Endothelial cell of umbilical vein (primary cell): ENCODE data around the gene XYLB. TPM values are rescaled to one million over a fixed set of nuclear protein-coding genes. Genes with fewer than 3 reads are reported as not detected.

ENCODE experiments used
- BruUV-seq: library from RNA; stranded (reverse); fragments of 400-500 nt; replicated peaks from 2 replicates; lab custom pipeline; 2021; lab: Mats Ljungman, UMichigan
- CTCF ChIA-PET: fragments of 300-600, 350-600 bp; sonication (Branson Sonifier 250); formaldehyde crosslinking; loops from one replicate; lab custom pipeline; 2021; ENCODE audit warnings: antibody characterized with exemption, inconsistent platforms; lab: Charles Lee
- POLR2A ChIA-PET: fragments of 300-600, 350-600 bp; sonication (Branson Sonifier 250); formaldehyde crosslinking; loops from one replicate; lab custom pipeline; 2021; ENCODE audit warnings: antibody characterized with exemption, inconsistent platforms; lab: Charles Lee
- DNase-seq: peaks from one replicate; pipeline ENCODE4 v3.0.0-alpha.2; 2011; ENCODE audit warnings: low read depth, low spot score
- FAIRE-seq: peaks from 2 replicates; lab custom pipeline; 2011; peaks lifted over from hg19 to GRCh38; lab: Jason Lieb, UNC
- H2AFZ ChIP-seq: 2 replicates; pipeline ENCODE4 v1.6.0; 2012; ENCODE audit warnings: low read depth, low read length, control low read depth, inconsistent platforms
- H3K27ac ChIP-seq: 2 replicates; pipeline ENCODE4 v1.5.1; 2011; ENCODE audit warnings: low read depth, mild to moderate bottlenecking, control low read depth, low read length, moderate library complexity; ENCODE audit not compliant: insufficient read depth
- H3K27me3 ChIP-seq, 2 experiments: 2 replicates each; pipeline versions ENCODE4 v1.6.0 to v1.6.1; 2011; ENCODE audit warnings: low read length in 2 of 2, mixed read lengths in 1 of 2; ENCODE audit not compliant: control insufficient read depth in 2 of 2, insufficient read depth in 2 of 2
- H3K36me3 ChIP-seq, 2 experiments: 2 replicates in 1 of 2; 3 replicates in 1 of 2; pipeline ENCODE4 v1.5.1; 2011; ENCODE audit warnings: low read length in 2 of 2, mild to moderate bottlenecking in 1 of 2, moderate library complexity in 1 of 2; ENCODE audit not compliant: control insufficient read depth in 2 of 2, insufficient read depth in 2 of 2; ENCODE audit errors: extremely low read depth in 1 of 2
- H3K4me1 ChIP-seq: 3 replicates; pipeline ENCODE4 v1.5.1; 2011; ENCODE audit warnings: mild to moderate bottlenecking, low read length; ENCODE audit not compliant: control insufficient read depth, insufficient read depth; ENCODE audit errors: extremely low read depth
- H3K4me2 ChIP-seq: 2 replicates; pipeline ENCODE4 v1.6.1; 2011; ENCODE audit warnings: low read length, control low read depth, mixed read lengths; ENCODE audit not compliant: insufficient read depth
- H3K4me3 ChIP-seq, 3 experiments: fragments of 200-600 bp in 1 of 3; sonication (generic), shearing (Covaris generic) in 1 of 3; replicated peaks in 1 of 3; 2 replicates each; pipeline ENCODE4 v1.5.1; 2011 to 2016; ENCODE audit warnings: control low read depth in 3 of 3, low read length in 3 of 3, mild to moderate bottlenecking in 2 of 3, inconsistent platforms in 1 of 3, low read depth in 1 of 3, moderate library complexity in 1 of 3; ENCODE audit not compliant: insufficient read depth in 1 of 3
- H3K79me2 ChIP-seq: 2 replicates; pipeline ENCODE4 v1.6.0; 2012; ENCODE audit warnings: low read length, inconsistent platforms; ENCODE audit not compliant: control insufficient read depth, insufficient read depth
- H3K9ac ChIP-seq: replicated peaks from 2 replicates; pipeline ENCODE3; 2011; ENCODE audit warnings: low read length, control low read depth; ENCODE audit not compliant: insufficient read depth; ENCODE audit errors: extremely low read depth
- H3K9me1 ChIP-seq: replicated peaks from 3 replicates; pipeline ENCODE4 v1.6.0; 2011; ENCODE audit warnings: mild to moderate bottlenecking, low read length; ENCODE audit not compliant: control insufficient read depth, insufficient read depth; ENCODE audit errors: extremely low read depth
- H3K9me3 ChIP-seq: replicated peaks from 2 replicates; pipeline ENCODE4 v1.5.1; 2012; ENCODE audit warnings: low read length, inconsistent platforms; ENCODE audit not compliant: control insufficient read depth, insufficient read depth
- H4K20me1 ChIP-seq: replicated peaks from 2 replicates; pipeline ENCODE3; 2011; ENCODE audit warnings: mild to moderate bottlenecking, low read length; ENCODE audit not compliant: control insufficient read depth, insufficient read depth; ENCODE audit errors: extremely low read depth
- CTCF ChIP-seq, 2 donors: IDR thresholded peaks; 1 replicate in 1 of 2; 2 replicates in 1 of 2; pipeline ENCODE4 v1.5.1; 2011; ENCODE audit warnings: low read length in 2 of 2, mild to moderate bottlenecking in 2 of 2, moderate library complexity in 2 of 2, control low read depth in 1 of 2, inconsistent platforms in 1 of 2, low read depth in 1 of 2; ENCODE audit not compliant: insufficient read depth in 1 of 2; ENCODE audit errors: extremely low read depth in 1 of 2
- EZH2 ChIP-seq: IDR thresholded peaks from 2 replicates; pipeline ENCODE4 v1.6.1; 2012; ENCODE audit warnings: borderline replicate concordance, low read depth, mild to moderate bottlenecking, moderate library complexity, low read length, inconsistent platforms; ENCODE audit not compliant: severe bottlenecking
- FOS ChIP-seq: IDR thresholded peaks from 2 replicates; pipeline ENCODE4 v1.6.1; 2011; ENCODE audit warnings: mild to moderate bottlenecking, low read length, moderate library complexity, borderline replicate concordance; ENCODE audit not compliant: insufficient read depth
- GATA2 ChIP-seq: IDR thresholded peaks from 2 replicates; pipeline ENCODE4 v1.7.0; 2011; ENCODE audit warnings: low read depth, mild to moderate bottlenecking, moderate library complexity, mixed read lengths, low read length; ENCODE audit not compliant: insufficient read length, insufficient read depth
- JUN ChIP-seq: IDR thresholded peaks from 2 replicates; pipeline ENCODE4 v1.6.1; 2011; ENCODE audit warnings: borderline replicate concordance, low read depth; ENCODE audit not compliant: insufficient read length, insufficient read depth
- MAX ChIP-seq: IDR thresholded peaks from 2 replicates; pipeline ENCODE4 v1.6.1; 2011; ENCODE audit not compliant: insufficient read depth, insufficient read length
- MYC ChIP-seq: IDR thresholded peaks from one replicate; pipeline ENCODE4 v1.6.1; 2011; ENCODE audit warnings: mild to moderate bottlenecking, low read depth, low read length
- POLR2A ChIP-seq: IDR thresholded peaks from 2 replicates; pipeline ENCODE4 v1.6.1; 2012; ENCODE audit warnings: low read depth, mild to moderate bottlenecking, control low read depth, low read length
- POLR2AphosphoS5 ChIP-seq: IDR thresholded peaks from 2 replicates; pipeline ENCODE4 v1.6.1; 2012; ENCODE audit warnings: low read depth, mild to moderate bottlenecking, control low read depth, low read length, moderate library complexity; ENCODE audit not compliant: insufficient read depth
- dilution Hi-C: fragments of 300-500 bp; cut with MboI; formaldehyde crosslinking; loops from one replicate; pipeline ENCODE4 v1.15.0; 2019; ENCODE audit warnings: low sequenced_read_pairs; ENCODE audit not compliant: extremely low pct_ligation_motif_present
- intact Hi-C: fragments of 100-400 bp; cut with micrococcal nuclease; formaldehyde crosslinking; loops from one replicate; pipeline ENCODE4 v1.10.0; 2022
- polyA plus RNA-seq, 4 experiments: library from polyadenylated mRNA; depleted of rRNA in 3 of 4; stranded (reverse) in 3 of 4; unstranded in 1 of 4; fragments of >200 nt; gene quantifications; 2 replicates each; pipeline versions ENCODE4 v1.2.1 to v1.2.3, GENCODE V29; 2011 to 2012; ENCODE audit warnings: missing spikeins in 1 of 4
- total RNA-seq: library from RNA; stranded (reverse); gene quantifications from 2 replicates; pipeline ENCODE4 v1.2.3, GENCODE V29; 2021

Gene XYLB
- total and polyA plus RNA-seq, 2 donors (not counting 3 experiments of a cell fraction or from before 2014, with no cell fraction given) = 3.7 to 4.3 TPM

GRCh38 chr3:38386992-38387750 is 40.6 kb downstream of the XYLB start:
- DNase-seq = no peak
- dilution Hi-C loops (no loop called here), intact Hi-C loops (no loop called here)
- CTCF ChIA-PET = no interaction called here
- Histone ChIP-seq H3K79me2 (no peaks in the 10 kb centered on the region), H3K4me1 (no peaks in the 10 kb centered on the region), H3K9me3 (no peaks in the 10 kb centered on the region), H3K27me3 (no peaks in the 10 kb centered on the region), H3K27ac (no peak overlapping the region), H2AFZ (no peak overlapping the region), H3K4me3 (no peak overlapping the region), H3K9ac (no peak overlapping the region), H3K9me1 (no peaks in the 10 kb centered on the region), H4K20me1 (no peaks in the 10 kb centered on the region), H3K36me3 (no peaks in the 10 kb centered on the region), H3K4me2 (no peak overlapping the region)
- BruUV-seq = no TSS peak
- TF ChIP-seq FOS = no peak
- no peak for TF ChIP-seq POLR2AphosphoS5
- TF ChIP-seq EZH2 = no peak
- TF ChIP-seq GATA2 = no peak
- TF ChIP-seq CTCF (IDR thresholded peaks at IDR 0.05; ENCODE audit: extremely low read depth in 1 of 2, insufficient read depth in 1 of 2, low read depth in 1 of 2, low read length in 2 of 2) = no peak
- TF ChIP-seq MAX = no peak
- no peak for TF ChIP-seq POLR2A
- no peak for TF ChIP-seq JUN
- no peak for TF ChIP-seq MYC
- no peak for FAIRE-seq
- POLR2A ChIA-PET = no interaction called here
